HG03571 (cell line): Measurements from ENCODE around the gene HTR4.

ENCODE experiments used
- ATAC-seq: cut with Tn5 transposase; IDR thresholded peaks from one replicate; pipeline ENCODE4 v1.9.1; 2021; ENCODE audit not compliant: unreplicated experiment

The HTR4 gene

DNA sequence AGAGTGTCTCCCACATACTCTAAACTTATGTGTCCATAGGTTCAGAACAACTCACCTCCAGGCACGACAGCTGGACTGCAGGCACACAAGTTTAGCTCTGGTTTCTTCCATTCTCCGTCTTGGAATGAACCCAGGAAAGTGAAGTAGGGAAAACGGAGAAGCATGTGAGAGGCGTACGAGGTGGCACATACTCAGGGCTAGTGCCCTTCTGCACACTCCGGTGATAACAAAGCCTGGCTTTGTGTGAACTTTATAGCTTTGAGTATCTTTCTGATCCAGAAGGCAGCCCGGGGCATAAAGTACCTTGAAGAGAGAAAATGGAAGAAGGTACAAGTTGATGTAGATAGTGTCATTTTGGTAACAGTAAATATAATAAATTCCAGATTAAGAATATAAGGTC is 11.1 kb upstream of the HTR4 start:
- ATAC-seq = no peak

DNA sequence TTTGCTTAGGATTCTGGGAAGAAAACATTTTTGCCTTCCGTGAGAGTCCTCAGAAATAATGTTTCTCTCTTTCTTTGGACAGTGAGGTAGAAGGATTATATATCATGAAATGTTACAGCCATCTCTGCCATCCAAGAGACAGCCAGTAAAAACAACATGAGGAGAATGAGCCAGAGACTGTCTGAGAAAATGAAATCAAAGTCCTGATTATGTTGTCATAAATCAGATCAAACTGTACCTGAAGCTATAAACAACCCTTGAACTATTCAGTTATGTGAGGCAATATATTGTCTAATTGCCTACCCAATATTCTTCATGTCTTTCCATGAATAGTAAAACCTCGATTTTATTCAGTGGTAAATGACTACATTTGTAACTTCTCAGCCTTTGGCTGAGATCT is 9.2 kb upstream of the HTR4 start:
- ATAC-seq = no peak

DNA sequence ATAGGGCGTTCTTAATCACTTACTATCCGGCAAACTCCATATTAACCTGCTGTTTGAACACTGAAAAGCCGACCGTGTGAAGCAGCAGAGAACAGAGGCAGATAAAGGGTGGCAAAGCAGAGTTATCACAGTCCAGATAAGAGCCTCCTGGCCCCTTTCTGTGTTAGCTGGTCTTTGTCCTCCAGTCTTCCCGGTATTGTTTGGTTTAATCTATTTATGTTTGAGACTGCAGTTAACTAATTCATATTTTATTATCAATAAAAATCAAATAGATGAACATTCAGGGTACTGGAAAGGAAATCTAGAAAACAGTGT is 6.0 kb upstream of the HTR4 start:
- no peak for ATAC-seq

DNA sequence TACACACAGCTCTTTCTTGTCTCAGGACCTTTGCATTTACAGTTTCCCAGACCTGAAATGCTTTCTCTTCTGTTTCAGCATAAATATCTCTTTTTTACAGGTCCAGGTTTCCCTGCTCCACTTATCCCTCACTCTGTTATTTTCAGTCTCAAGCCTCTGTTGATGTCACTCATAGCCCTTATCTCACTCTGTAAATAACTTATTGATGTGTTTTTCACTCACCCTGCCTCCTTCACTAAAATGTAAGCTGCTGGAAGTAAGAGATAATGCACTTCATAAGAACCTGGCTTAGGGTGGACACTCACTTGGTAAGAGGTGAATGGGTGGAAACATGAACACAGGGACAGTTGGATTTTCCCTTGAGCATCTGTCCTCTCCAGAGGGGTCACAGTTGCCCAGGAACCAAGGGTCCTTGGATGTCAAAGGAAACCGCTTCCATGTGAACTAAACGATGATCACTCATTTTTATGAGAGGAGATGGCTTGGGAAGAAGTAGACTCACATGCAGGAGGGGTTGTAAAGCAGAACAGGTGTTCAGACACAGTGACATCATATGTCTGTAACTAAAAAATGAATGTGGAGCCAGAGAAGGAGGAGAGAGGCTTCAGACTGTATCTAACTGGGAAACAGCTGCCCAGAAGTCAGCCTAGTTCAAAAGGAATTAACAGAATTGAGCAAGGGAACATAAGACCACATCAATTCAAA is 5.5 kb upstream of the HTR4 start:
- ATAC-seq = no peak

DNA sequence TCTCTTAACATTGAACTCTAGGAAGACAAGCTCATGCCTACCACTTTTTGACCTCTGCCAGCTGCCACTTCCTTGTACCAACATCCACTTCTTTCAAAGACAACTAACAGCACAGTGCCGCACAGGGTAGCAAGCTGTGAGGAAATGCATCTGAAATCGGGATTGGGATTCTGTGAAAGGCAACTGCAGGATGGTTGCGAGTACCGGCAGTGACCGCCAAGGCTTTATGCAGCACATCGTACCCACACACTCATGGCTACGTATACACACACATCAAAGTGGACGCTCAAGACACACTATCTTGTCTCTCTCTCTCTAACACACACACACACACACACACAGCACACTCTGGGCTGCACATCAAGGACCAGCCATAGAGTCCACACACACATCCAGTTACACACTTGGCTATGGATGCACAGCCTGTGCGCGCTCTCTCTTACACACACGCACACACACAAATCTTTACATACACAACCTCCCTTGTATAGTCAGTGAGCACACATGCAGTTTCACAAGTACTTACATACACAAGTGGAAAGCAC is 964 bp downstream of the HTR4 start:
- no peak for ATAC-seq

DNA sequence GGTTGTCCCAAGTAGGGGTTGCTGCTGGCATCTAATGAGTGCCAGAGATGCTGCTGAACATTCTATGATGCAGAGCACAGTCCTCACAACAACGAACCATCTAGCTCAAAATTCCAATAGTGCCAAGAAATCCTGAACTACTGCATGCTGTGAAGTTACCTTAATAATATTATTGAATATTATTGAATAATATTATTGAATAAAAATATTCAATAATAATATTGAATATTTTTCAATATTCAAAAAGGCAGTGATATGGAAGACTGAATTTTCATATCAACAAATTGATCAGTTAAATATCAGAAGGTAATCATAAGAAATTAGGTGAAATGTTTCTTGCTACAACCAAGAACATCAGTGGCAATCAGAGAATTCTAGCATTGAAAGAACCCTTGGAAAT is 2.8 kb downstream of the HTR4 start:
- ATAC-seq = no peak

DNA sequence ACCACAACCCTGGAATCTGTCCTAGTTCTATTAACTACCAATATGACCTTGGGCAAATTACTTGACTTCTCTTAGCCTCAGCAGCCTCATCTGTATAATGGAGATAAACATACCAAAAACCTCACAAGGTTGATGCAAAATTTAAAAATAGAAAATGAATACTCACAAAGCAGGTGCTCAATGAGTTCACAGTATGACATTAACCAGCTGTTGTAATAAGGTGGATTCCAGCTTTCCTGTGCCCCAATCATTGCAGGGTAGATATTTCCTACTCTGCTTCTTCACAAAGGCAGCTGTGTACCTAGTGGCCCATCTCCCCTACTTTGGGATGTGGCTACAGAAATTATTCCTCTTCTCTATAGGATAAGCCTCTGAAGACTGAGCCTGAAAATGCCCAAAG is 8.8 kb downstream of the HTR4 start:
- ATAC-seq = no peak

DNA sequence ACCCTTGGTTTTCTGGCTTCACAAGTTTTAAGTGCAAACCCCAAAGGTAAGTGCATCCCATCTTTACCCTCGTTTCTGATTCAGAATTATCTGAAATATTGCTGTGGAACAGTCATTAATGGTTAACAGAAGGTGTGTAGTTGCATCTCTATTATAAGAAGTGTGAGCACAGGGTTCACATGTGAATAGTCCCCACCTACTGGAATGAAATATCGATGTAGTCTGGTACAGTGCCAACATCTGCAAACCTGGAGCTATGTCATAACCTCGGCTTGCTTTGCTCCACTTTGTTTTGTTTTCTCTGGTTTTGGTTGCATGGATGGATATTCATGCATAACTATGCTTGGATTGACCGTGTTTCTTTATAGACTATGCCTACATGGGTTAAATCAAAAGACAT is 12.6 kb downstream of the HTR4 start:
- ATAC-seq = no peak

DNA sequence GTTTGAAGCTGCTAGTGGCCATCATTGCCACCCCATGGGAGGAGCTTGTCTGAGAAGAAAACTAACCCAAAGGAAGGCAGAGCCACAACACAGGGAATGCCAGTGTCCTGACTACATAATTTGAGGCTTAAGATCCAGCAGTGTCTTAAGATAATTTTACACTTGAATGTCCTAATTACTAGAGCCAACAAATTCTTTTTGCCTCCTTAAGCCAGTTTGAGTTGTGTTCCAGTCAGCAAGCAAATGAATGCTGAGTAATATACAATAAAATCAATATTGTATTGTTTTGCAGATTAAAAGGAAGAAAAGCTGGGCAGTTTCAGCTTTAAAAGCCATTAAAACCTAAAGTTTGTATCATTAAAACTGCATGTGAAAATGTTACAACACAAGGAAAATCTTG is 13.9 kb downstream of the HTR4 start:
- no peak for ATAC-seq

DNA sequence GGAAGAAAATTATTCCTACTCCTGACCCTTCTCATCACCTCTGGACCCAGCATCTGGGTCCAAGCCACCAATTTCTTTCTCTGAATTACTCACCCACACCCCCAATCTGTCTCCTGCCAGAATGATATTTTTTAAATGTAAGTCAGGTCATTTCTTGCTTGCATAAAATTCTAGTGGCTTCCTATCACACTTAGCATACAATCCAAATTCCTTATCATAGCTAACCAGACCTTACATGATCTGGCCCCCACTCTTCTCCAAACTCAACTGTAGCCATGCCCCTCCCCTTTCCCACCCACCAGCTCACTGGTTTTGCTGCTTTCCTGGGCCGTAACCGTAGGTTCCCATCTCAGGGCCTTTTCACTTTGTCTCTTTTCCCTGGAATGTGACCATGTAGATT is 15.2 kb downstream of the HTR4 start:
- no peak for ATAC-seq

DNA sequence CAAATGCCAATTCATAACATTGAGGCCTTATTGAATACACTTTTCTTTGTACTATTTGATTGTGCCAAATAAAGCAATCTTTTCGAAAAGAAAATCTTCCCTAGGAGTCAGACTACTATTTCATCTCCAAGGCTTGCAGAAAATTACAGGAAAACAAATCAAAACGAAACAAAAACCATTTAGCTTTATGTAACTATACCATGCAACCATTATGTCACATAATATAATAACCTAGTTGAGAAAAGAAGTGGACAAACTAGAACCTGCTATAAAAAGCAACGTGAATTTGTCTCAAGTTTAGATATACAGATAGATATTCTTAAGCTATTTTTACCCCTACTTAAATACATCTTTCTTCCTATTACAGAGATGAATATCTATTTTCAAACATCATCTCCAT is 18.0 kb downstream of the HTR4 start:
- ATAC-seq = no peak

DNA sequence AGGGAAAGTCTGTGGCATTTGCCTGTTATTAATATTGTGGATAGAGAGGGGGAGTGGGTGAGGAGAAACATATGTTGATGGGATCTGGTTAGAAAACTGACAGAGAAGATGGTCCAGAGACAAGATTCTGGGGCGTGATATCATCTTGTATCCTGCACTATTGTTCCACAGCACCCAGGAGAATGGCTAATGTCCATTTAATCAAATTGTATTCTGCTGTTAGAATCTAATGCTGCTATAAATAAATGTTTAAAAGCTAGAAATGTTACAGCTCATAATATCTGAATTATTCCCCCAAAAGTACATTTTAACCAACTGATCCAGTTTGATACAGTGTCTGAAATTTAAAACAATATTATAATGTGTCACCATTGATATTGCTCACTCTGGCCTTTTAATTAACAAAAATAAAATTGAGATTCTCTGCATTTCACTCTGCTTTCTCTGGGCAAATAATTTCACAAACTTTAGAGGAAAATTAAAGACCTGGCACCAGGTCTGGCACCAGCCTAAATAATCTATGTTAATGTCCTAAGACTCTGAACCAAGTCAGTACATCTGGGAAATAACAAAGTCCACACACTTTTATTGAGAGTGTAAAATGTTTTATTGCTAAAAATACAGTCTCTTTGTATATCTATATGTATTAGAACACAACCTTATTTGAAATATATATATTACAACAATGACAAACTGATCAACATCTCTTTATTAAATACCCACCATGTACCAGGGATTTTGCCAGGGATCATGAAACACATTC is 18.8 kb downstream of the HTR4 start:
- no peak for ATAC-seq

DNA sequence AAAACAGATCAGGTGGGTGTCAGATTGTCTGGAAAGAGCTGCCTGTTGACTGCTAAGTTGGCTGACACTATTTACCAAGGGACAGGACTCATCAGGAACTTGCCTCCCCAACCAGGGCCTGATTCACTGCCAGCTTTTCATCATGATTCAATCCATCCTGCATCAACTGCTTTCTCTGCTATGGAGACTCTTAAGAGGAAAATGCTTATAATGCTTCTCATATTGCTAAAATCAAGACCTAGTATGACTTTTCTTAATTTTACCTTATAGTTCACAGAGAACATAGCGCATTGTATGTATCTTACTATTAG is 21.3 kb downstream of the HTR4 start:
- ATAC-seq = no peak

DNA sequence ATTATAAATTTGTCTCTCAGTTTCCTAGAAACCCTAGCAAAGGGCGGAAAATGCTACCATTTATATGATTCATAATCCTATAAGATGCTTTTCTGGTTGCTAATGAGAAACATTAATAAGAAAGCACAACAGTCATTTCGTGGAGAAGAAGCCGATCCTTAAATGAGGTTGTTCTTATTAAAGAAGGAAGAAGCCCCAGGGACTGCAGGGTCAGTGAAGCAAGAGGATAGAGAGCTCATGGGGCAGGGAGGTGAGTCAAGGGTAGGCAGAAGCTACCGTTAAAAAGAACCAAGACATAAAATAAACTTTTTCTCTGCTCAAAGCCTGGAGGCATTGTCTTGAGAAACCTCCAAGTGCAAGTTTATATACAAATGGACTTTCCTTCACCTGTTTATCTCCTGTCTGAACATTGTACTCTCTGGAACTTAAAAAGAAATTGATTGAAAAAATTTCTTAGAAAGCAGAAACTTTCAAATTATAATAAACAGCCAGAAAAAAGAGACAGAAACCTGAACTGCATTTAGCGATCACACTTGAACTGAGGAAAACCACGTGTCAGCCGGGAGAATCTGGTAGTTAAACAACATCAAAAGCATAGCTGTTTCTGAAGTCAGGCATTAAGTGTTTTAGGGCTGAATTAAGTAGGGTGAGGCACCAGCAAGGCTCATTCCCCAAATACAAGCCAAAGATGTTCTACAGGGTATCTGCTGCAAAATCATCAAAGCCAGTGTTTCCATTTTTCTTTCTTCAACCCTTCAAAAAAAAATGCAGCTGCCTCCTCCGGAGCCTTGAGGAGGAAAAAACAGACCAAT is 21.9 kb downstream of the HTR4 start:
- ATAC-seq = no peak

DNA sequence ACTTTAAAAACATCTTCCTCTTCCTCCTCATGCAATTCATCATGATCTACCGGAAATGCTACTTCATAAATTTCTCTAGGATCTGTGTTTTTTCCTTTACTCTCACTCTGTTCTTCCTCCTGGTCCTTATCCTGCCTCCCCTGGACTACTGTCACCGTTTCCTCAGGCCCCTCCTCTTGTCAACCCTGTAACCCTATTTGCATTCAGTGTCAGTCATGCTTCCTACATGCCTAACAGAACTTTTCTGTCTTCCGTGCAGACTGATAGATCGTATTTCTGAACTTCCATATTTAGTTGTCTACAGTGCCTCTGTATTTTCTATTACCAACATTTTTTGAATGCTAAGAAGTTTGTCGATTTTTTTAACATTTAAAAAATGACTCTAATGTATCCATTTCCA is 27.3 kb downstream of the HTR4 start:
- ATAC-seq = no peak

DNA sequence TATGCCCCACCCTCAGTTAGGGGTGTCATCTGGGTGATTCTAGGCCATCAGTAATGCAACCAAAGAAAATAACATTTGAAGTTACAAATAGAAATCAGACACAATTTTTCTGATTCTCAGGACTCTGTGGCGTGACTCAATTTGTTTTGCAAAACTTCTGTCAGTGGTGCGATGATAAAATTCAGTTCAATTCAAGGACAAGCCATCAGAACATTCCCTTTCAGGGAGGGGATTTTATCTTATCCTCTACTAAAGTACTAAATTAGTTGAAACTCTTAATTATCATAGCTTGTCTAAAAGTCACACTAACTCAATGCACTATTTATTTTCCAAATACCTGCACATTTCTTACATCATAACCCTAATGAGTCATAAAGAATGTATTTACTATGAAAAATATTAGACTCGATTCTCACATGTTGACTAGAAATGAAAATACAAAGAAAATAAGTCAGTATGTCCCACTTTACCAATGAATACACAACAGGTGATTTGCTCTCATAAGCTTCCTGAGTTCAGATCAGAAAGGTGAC is 28.2 kb downstream of the HTR4 start:
- no peak for ATAC-seq

DNA sequence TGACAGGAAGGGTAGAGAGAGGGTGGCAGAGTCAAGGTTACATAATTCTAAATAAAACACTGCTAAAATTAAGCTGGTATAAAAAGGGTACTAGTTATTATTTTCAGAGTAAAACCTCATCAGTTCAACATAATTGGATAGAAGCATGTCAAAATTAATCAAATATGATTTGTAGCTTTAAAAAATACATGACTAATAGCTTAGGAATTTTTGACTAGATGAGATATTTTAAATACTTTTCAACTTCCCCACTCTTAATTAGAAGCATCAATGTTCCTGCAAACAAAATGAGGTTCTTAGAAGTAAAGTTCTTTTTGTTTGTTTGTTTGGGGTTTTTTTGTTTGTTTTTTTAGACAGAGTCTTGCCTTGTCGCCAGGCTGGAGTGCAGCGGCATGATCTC is 29.1 kb downstream of the HTR4 start:
- no peak for ATAC-seq

DNA sequence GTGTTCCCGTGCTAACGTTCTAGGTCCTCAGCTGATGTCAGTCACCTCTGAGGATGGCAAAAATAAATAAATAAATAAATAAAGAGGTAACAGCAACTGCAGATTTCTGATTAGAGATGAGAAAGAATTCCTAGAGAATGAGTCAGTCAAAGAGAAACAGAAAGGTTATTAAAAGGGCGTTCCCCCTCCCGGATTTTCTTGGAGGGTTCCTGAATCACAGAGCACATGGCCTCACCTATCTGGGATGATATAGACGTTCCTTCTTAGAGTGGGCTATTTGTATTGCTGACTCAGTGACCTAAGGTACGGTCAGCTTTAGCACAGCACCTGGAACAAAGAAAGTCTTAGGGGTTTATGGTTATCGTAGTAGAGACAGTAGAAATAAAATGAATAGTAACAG is 30.6 kb downstream of the HTR4 start:
- ATAC-seq = no peak

DNA sequence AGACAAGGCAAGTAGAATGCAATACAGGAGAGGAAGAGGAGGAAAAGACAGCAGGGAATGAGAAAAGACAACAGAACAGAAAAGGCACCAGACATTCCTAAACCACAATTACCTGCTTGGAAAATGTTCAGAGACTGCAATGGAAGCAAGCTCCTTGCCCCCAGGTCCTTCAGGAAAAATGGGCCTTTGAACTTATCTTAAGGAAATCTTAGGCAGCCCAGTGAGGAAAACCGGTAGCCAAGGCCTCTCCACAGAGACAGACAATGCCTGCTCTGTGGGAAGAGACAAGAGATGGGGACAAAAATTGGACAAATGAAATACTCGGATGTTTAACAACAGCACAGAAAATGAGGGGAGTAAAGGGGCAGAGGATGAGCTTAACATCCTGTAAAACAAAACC is 31.2 kb downstream of the HTR4 start:
- no peak for ATAC-seq

DNA sequence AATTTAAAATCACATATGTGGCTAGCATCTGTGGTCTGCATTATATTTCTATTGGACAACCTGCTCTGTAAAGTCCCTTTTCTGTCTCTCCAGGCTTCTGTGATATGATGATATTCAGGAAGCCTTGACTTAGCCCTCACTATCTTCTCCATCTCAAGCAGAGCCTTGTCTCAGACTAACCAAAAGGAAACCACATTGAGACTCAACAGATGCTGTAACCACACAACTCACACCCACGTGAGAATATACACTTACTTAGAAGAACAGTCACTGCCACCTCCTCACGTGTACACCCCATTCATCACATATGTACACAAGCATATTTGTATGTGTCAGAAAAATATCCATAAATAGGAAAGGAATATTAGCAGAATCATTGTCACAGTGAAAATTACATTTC is 33.6 kb downstream of the HTR4 start:
- no peak for ATAC-seq

DNA sequence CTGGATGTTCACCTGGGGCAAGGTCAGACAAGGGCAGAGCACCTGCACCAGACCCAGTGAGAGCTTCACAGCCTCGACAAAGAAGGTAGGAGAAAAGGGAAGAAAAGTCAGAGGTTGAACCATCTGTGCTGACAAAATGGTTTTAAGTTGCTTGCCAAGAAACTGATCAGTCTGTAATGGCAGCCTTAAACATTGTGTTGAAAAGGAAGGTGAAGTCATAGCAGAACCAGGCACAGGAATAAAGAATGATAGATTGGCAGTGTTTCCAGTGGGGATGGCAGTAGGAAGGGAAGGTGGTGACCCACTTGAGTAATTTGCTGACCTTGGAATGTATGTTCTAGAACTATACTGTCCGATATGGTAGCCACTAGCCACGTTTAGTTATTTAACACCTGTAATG is 34.2 kb downstream of the HTR4 start:
- ATAC-seq = no peak

DNA sequence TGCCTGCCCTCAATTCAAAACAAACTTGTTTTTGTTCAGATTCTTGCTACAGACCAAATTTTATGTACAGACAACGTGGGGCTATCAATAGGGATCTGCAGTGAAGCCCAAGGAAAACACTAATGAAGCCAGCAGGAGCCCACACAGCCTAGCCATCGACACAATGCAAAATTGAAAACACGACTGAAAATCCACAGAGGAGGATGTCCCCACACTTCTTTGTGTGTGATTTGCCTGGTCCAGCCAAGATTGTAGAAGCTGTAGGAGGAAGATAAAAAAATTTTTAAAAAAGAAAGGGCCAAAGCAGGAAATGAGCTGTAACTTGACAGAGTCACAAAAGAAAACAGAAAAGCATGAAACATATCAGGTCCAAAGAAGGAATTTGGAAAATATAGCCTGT is 34.8 kb downstream of the HTR4 start:
- ATAC-seq = no peak
